ENCODE measurements around the gene PRR12.

DNA sequence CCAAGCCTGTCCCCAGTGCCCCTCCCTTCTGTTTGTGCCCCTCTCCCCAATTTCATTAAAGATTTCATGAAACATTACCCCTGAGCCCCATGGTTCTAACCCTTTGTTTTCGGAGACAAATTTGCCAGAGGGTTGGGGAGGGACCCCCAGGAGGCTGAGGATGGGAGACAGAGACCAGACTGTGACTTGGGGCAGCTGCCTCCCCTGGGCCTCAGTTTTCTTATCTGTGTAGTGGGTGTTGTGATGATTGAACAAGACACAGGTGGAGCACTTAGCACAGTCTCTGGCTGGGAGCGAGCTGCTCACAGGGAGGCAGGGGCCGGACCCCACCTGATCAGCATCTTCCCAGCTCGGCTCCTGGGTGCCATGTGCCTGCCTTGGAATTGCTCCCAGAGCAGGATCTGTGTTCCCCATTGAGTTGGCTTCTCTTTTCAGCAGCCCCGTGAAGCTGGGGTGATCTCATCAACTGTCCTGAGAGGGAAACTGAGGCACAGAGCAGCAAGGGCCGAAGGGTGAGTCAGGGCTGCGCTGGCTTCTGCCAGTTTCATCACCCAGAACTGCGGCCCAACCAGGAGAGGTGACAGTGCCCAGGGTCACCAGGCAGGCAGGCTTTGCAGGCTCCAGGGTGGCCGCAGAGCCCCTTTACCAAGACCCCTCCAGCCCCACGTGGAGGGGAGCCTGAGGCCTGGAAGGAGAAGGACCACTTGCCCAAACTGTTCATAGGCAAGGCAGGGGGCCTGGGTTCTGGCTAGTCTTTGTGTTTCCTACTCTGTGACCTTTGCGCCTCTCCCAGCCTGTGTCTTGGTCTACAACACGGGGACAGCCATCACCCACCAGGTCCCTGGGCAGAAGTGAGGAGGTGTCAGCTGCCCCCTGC lies 67.8 kb downstream of the PRR12 start:
- TF ChIP-seq TAF1 (IDR thresholded peaks at IDR 0.05; ENCODE audit: borderline replicate concordance, insufficient read depth, low read length) (no peak), REST (IDR thresholded peaks at IDR 0.05; ENCODE audit: insufficient read depth in 1 of 2, low read depth in 2 of 2, low read length in 2 of 2) (no peak), POLR2AphosphoS5 (IDR thresholded peaks at IDR 0.05; ENCODE audit: low read depth, low read length) (no peak), SIN3A (IDR thresholded peaks at IDR 0.05; ENCODE audit: borderline replicate concordance, insufficient read depth, low read length) (no peak), FOXP2 (optimal IDR thresholded peaks at IDR 0.05; ENCODE audit: borderline replicate concordance, extremely low read depth, extremely low read length, insufficient read depth) (no peak)
